Astrocyte of the spinal cord (primary cell): ENCODE results near the gene BAD.

ENCODE experiments used
- DNase-seq: peaks from one replicate; pipeline ENCODE4 v3.0.0; 2011; ENCODE audit warnings: low read depth, low spot score
- H3K4me3 ChIP-seq: 2 replicates; pipeline ENCODE4 v1.5.1; 2011; ENCODE audit warnings: low read depth, mild to moderate bottlenecking, low read length, moderate library complexity
- CTCF ChIP-seq: IDR thresholded peaks from 2 replicates; pipeline ENCODE4 v1.5.1; 2012; ENCODE audit warnings: low read depth, mild to moderate bottlenecking, low read length, inconsistent platforms
- in situ Hi-C: cut with HindIII; loops from 2 replicates; pipeline ENCODE4 v1.10.0; 2017; ENCODE audit warnings: low sequenced_read_pairs

Gene BAD

GRCh38 chr11:64305691-64306562, 21.5 kb upstream of the BAD start:
- TF ChIP-seq CTCF: peak; percentile 35
- H3K4me3 ChIP-seq: peak overlapping the region; percentile 64
- in situ Hi-C loops: no loop called here
- DNase-seq: peak; percentile 19

- peak; percentile 98 for DNase-seq
- TF ChIP-seq CTCF: no peak
- H3K4me3 ChIP-seq: peak within 1 kb of the TSS; percentile 65
- in situ Hi-C loops: no loop called here
Measured at GRCh38 chr11:64305075-64305690, 20.7 kb upstream of the BAD start, which contains the start of gene ESRRA. Gene ESRRA (plus strand): TSS chr11:64305524. CDS start chr11:64307180, 1,656 bp downstream.

GRCh38 chr11:64304316-64305072, 20.0 kb upstream of the BAD start:
- peak; percentile 87 for TF ChIP-seq CTCF
- in situ Hi-C loops: no loop called here
- peak; percentile 84 for DNase-seq
- H3K4me3 ChIP-seq: peak overlapping the region; percentile 65

- no peak overlapping the region for H3K4me3 ChIP-seq
- in situ Hi-C loops: no loop called here
- no peak for TF ChIP-seq CTCF
- DNase-seq: no peak
Measured at GRCh38 chr11:64304032-64304315, 19.5 kb upstream of the BAD start.

- in situ Hi-C loops: no loop called here
- no peak for DNase-seq
- no peak overlapping the region for H3K4me3 ChIP-seq
- TF ChIP-seq CTCF: no peak
Measured at GRCh38 chr11:64303109-64304031, 18.9 kb upstream of the BAD start.
